Vagina (tissue), 2 donors: Measurements from ENCODE around the gene IL19. TPM values are rescaled to one million over a fixed set of nuclear protein-coding genes. Genes with fewer than 3 reads are reported as not detected.

Experiments
- DNase-seq, 2 donors: peaks; one replicate each; pipeline ENCODE4 v3.0.0-alpha.2; 2017; ENCODE audit errors: extremely low spot score in 2 of 2
- H3K27ac ChIP-seq: fragments of 200-600 bp; sonication (generic); one replicate; pipeline ENCODE4 v1.5.1; 2019
- H3K27me3 ChIP-seq: fragments of 200-600 bp; sonication (generic); one replicate; pipeline ENCODE4 v1.5.1; 2019
- H3K36me3 ChIP-seq, 2 donors: fragments of 200-600 bp; sonication (generic); one replicate each; pipeline ENCODE4 v1.5.1; 2017 to 2019
- H3K4me1 ChIP-seq: fragments of 200-600 bp; sonication (generic); one replicate; pipeline ENCODE4 v1.5.1; 2019
- H3K4me3 ChIP-seq, 2 donors: fragments of 200-600 bp; sonication (generic); 1 replicate in 1 of 2; 2 replicates in 1 of 2; pipeline ENCODE4 v1.5.1; 2016 to 2019
- H3K9me3 ChIP-seq: fragments of 200-600 bp; sonication (generic); one replicate; pipeline ENCODE4 v1.5.1; 2019
- CTCF ChIP-seq, 3 experiments: fragments of 450-650 bp in 2 of 3; fragments of 200-600 bp in 1 of 3; sonication (generic) in 1 of 3; IDR thresholded peaks; one replicate each; pipeline ENCODE4 v1.5.1; 2017 to 2019; ENCODE audit warnings: antibody characterized with exemption in 3 of 3, mild to moderate bottlenecking in 2 of 3, moderate library complexity in 2 of 3
- POLR2A ChIP-seq, 2 donors: fragments of 450-650 bp; IDR thresholded peaks; one replicate each; pipeline ENCODE4 v1.6.1; 2017; ENCODE audit warnings: antibody characterized with exemption in 2 of 2, mild to moderate bottlenecking in 2 of 2, moderate library complexity in 2 of 2
- POLR2AphosphoS5 ChIP-seq, 2 donors: sonication (generic); formaldehyde crosslinking; IDR thresholded peaks; one replicate each; pipeline ENCODE4 v1.9.0; 2017; ENCODE audit warnings: antibody characterized with exemption in 2 of 2, mild to moderate bottlenecking in 2 of 2, low read depth in 1 of 2; ENCODE audit not compliant: insufficient read depth in 1 of 2
- intact Hi-C: fragments of 100-400 bp; cut with DNase I; formaldehyde crosslinking; loops from one replicate; pipeline ENCODE4 v1.15.1; 2023
- total RNA-seq: library from RNA; depleted of rRNA; stranded (reverse); fragments of >200 nt; gene quantifications from one replicate; pipeline ENCODE4 v1.2.3, GENCODE V29; 2016

IL19 gene
- total RNA-seq = not detected

- Histone ChIP-seq H3K27me3 (no peaks in the 10 kb centered on the region), H3K27ac (no peak within 1 kb of the TSS), H3K9me3 (no peaks in the 10 kb centered on the region), H3K4me1 (peaks cover 8% of the 10 kb centered on the region), H3K36me3 (no peaks in the 10 kb centered on the region), H3K4me3 (peak within 1 kb of the TSS in 1 of 2 donors; percentile 18)
- DNase-seq = no peak
- TF ChIP-seq CTCF (IDR thresholded peaks at IDR 0.05) (no peak), POLR2A (IDR thresholded peaks at IDR 0.05) (no peak), POLR2AphosphoS5 (IDR thresholded peaks at IDR 0.05; ENCODE audit: insufficient read depth in 1 of 2, low read depth in 1 of 2) (no peak)
- intact Hi-C loops = no loop called here
Measured at GRCh38 chr1:206770531-206771337, at the start of gene IL19. IL19 (plus strand) TSS chr1:206770773; CDS start chr1:206836663, 65,890 bp downstream.

GRCh38 chr1:206721454-206721853 is 49.1 kb upstream of the IL19 start:
- Histone ChIP-seq H3K4me3 (no peak overlapping the region), H3K4me1 (peaks cover 81% of the 10 kb centered on the region), H3K36me3 (no peaks in the 10 kb centered on the region), H3K27ac (no peak overlapping the region), H3K9me3 (no peaks in the 10 kb centered on the region), H3K27me3 (no peaks in the 10 kb centered on the region)
- intact Hi-C loops = loop anchor here (5.0 kb wide), 1 partner anchor 34 kb away; no protein-coding TSS in a partner anchor
- DNase-seq = no peak
- TF ChIP-seq CTCF (IDR thresholded peaks at IDR 0.05) (no peak), POLR2AphosphoS5 (IDR thresholded peaks at IDR 0.05; ENCODE audit: insufficient read depth in 1 of 2, low read depth in 1 of 2) (no peak), POLR2A (IDR thresholded peaks at IDR 0.05) (no peak)

GRCh38 chr1:206722751-206723461 is 47.7 kb upstream of the IL19 start:
- no peak for TF ChIP-seq POLR2AphosphoS5 (IDR thresholded peaks at IDR 0.05; ENCODE audit: insufficient read depth in 1 of 2, low read depth in 1 of 2)
- no peak for TF ChIP-seq POLR2A (IDR thresholded peaks at IDR 0.05)
- TF ChIP-seq CTCF (IDR thresholded peaks at IDR 0.05) = no peak
- intact Hi-C loops = loop anchor here (5.0 kb wide), 1 partner anchor 36 kb away; no protein-coding TSS in a partner anchor
- DNase-seq = no peak
- no peaks in the 10 kb centered on the region for H3K9me3 ChIP-seq
- H3K27me3 ChIP-seq = no peaks in the 10 kb centered on the region
- no peaks in the 10 kb centered on the region for H3K36me3 ChIP-seq
- H3K27ac ChIP-seq = peak overlapping the region; percentile 47
- peaks cover 81% of the 10 kb centered on the region for H3K4me1 ChIP-seq
- no peak overlapping the region for H3K4me3 ChIP-seq

- peak overlapping the region; percentile 47 for H3K27ac ChIP-seq
- H3K9me3 ChIP-seq = no peaks in the 10 kb centered on the region
- intact Hi-C loops = loop anchor here (5.0 kb wide), 1 partner anchor 36 kb away; no protein-coding TSS in a partner anchor
- no peak for TF ChIP-seq CTCF (IDR thresholded peaks at IDR 0.05)
- TF ChIP-seq POLR2AphosphoS5 (IDR thresholded peaks at IDR 0.05; ENCODE audit: insufficient read depth in 1 of 2, low read depth in 1 of 2) = no peak
- TF ChIP-seq POLR2A (IDR thresholded peaks at IDR 0.05) = no peak
- DNase-seq = no peak
- H3K4me1 ChIP-seq = peaks cover 84% of the 10 kb centered on the region
- H3K27me3 ChIP-seq = no peaks in the 10 kb centered on the region
- no peaks in the 10 kb centered on the region for H3K36me3 ChIP-seq
- no peak overlapping the region for H3K4me3 ChIP-seq
Measured at GRCh38 chr1:206723462-206723804, 47.1 kb upstream of the IL19 start.
